A673 (cell line): ENCODE measurements around the gene ZDHHC13.

Experiments used
- CTCF ChIP-seq: fragments of 300-800, 200-600 bp; sonication (generic); conservative IDR thresholded peaks from 2 replicates; pipeline ENCODE4 v1.5.1; 2017; ENCODE audit warnings: low read depth, mild to moderate bottlenecking, antibody characterized with exemption, low read length, moderate library complexity, mixed read lengths
- EZH2 ChIP-seq: fragments of 200-600 bp; sonication (generic); IDR thresholded peaks from 2 replicates; pipeline ENCODE4 v1.6.1; 2017; ENCODE audit warnings: borderline replicate concordance, low read depth, mild to moderate bottlenecking, mixed read lengths, antibody characterized with exemption, low read length; ENCODE audit not compliant: poor library complexity, severe bottlenecking

GRCh38 chr11:19225123-19225522 is 108.2 kb downstream of the ZDHHC13 start:
- TF ChIP-seq EZH2 (no peak), CTCF (no peak)
